ENCODE measurements around the gene PLA2G4C.

DNA sequence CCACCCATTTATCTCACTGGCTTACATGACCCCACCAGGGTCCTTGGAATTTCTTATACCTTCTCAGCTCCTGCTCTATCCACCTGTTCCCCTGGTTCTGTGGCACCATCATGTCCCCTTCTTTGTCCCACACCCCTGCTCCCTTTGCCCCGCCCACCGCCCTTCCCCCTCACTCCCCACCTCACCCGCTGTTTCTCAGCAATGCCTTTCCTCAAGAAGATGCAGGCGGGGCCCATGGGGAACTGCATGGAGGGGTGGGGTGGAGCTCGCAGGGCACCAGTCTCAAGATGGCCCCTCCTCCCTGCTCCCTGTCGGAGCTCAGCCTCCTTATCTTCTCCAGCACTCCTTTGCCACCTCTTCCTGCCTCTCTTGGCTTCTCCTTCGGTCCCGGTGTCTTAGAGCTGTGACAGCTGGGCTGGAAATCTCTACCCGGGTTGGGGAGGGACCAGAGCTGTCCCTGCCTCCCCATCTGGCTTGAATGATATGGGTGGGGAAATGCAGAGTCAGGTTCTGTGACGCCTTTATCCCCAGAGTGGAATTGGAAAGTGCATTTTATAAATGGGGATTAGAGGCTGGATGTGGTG is 66.8 kb downstream of the PLA2G4C start, which contains the start of gene CABP5:
- TF ChIP-seq POLR2AphosphoS5 (IDR thresholded peaks at IDR 0.05; ENCODE audit: low read depth) (no peak), EZH2 (IDR thresholded peaks at IDR 0.05; ENCODE audit: low read depth, unreplicated experiment) (no peak), CREB1 (CRISPR knock-in tag; IDR thresholded peaks at IDR 0.05; ENCODE audit: low read depth) (no peak), ZNF114 (CRISPR knock-in tag; IDR thresholded peaks at IDR 0.05) (no peak), JUNB (IDR thresholded peaks at IDR 0.05; ENCODE audit: unreplicated experiment) (no peak), EZH2phosphoT487 (IDR thresholded peaks at IDR 0.05; ENCODE audit: unreplicated experiment) (no peak), ZNF331 (CRISPR knock-in tag; IDR thresholded peaks at IDR 0.05; ENCODE audit: low read depth) (no peak), STAT1 (IDR thresholded peaks at IDR 0.05; ENCODE audit: unreplicated experiment) (no peak), NANOG (IDR thresholded peaks at IDR 0.05; ENCODE audit: borderline replicate concordance) (no peak)
- TF ChIP-seq, protein P1, sequence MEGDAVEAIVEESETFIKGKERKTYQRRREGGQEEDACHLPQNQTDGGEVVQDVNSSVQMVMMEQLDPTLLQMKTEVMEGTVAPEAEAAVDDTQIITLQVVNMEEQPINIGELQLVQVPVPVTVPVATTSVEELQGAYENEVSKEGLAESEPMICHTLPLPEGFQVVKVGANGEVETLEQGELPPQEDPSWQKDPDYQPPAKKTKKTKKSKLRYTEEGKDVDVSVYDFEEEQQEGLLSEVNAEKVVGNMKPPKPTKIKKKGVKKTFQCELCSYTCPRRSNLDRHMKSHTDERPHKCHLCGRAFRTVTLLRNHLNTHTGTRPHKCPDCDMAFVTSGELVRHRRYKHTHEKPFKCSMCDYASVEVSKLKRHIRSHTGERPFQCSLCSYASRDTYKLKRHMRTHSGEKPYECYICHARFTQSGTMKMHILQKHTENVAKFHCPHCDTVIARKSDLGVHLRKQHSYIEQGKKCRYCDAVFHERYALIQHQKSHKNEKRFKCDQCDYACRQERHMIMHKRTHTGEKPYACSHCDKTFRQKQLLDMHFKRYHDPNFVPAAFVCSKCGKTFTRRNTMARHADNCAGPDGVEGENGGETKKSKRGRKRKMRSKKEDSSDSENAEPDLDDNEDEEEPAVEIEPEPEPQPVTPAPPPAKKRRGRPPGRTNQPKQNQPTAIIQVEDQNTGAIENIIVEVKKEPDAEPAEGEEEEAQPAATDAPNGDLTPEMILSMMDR (conservative IDR thresholded peaks at IDR 0.05; ENCODE audit: low read depth in 2 of 2) = no peak
- TF ChIP-seq, protein P2, sequence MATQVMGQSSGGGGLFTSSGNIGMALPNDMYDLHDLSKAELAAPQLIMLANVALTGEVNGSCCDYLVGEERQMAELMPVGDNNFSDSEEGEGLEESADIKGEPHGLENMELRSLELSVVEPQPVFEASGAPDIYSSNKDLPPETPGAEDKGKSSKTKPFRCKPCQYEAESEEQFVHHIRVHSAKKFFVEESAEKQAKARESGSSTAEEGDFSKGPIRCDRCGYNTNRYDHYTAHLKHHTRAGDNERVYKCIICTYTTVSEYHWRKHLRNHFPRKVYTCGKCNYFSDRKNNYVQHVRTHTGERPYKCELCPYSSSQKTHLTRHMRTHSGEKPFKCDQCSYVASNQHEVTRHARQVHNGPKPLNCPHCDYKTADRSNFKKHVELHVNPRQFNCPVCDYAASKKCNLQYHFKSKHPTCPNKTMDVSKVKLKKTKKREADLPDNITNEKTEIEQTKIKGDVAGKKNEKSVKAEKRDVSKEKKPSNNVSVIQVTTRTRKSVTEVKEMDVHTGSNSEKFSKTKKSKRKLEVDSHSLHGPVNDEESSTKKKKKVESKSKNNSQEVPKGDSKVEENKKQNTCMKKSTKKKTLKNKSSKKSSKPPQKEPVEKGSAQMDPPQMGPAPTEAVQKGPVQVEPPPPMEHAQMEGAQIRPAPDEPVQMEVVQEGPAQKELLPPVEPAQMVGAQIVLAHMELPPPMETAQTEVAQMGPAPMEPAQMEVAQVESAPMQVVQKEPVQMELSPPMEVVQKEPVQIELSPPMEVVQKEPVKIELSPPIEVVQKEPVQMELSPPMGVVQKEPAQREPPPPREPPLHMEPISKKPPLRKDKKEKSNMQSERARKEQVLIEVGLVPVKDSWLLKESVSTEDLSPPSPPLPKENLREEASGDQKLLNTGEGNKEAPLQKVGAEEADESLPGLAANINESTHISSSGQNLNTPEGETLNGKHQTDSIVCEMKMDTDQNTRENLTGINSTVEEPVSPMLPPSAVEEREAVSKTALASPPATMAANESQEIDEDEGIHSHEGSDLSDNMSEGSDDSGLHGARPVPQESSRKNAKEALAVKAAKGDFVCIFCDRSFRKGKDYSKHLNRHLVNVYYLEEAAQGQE (IDR thresholded peaks at IDR 0.05; ENCODE audit: unreplicated experiment) = no peak
- TF ChIP-seq, protein P3, sequence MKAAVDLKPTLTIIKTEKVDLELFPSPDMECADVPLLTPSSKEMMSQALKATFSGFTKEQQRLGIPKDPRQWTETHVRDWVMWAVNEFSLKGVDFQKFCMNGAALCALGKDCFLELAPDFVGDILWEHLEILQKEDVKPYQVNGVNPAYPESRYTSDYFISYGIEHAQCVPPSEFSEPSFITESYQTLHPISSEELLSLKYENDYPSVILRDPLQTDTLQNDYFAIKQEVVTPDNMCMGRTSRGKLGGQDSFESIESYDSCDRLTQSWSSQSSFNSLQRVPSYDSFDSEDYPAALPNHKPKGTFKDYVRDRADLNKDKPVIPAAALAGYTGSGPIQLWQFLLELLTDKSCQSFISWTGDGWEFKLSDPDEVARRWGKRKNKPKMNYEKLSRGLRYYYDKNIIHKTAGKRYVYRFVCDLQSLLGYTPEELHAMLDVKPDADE (IDR thresholded peaks at IDR 0.05) = no peak
- TF ChIP-seq, protein P4, sequence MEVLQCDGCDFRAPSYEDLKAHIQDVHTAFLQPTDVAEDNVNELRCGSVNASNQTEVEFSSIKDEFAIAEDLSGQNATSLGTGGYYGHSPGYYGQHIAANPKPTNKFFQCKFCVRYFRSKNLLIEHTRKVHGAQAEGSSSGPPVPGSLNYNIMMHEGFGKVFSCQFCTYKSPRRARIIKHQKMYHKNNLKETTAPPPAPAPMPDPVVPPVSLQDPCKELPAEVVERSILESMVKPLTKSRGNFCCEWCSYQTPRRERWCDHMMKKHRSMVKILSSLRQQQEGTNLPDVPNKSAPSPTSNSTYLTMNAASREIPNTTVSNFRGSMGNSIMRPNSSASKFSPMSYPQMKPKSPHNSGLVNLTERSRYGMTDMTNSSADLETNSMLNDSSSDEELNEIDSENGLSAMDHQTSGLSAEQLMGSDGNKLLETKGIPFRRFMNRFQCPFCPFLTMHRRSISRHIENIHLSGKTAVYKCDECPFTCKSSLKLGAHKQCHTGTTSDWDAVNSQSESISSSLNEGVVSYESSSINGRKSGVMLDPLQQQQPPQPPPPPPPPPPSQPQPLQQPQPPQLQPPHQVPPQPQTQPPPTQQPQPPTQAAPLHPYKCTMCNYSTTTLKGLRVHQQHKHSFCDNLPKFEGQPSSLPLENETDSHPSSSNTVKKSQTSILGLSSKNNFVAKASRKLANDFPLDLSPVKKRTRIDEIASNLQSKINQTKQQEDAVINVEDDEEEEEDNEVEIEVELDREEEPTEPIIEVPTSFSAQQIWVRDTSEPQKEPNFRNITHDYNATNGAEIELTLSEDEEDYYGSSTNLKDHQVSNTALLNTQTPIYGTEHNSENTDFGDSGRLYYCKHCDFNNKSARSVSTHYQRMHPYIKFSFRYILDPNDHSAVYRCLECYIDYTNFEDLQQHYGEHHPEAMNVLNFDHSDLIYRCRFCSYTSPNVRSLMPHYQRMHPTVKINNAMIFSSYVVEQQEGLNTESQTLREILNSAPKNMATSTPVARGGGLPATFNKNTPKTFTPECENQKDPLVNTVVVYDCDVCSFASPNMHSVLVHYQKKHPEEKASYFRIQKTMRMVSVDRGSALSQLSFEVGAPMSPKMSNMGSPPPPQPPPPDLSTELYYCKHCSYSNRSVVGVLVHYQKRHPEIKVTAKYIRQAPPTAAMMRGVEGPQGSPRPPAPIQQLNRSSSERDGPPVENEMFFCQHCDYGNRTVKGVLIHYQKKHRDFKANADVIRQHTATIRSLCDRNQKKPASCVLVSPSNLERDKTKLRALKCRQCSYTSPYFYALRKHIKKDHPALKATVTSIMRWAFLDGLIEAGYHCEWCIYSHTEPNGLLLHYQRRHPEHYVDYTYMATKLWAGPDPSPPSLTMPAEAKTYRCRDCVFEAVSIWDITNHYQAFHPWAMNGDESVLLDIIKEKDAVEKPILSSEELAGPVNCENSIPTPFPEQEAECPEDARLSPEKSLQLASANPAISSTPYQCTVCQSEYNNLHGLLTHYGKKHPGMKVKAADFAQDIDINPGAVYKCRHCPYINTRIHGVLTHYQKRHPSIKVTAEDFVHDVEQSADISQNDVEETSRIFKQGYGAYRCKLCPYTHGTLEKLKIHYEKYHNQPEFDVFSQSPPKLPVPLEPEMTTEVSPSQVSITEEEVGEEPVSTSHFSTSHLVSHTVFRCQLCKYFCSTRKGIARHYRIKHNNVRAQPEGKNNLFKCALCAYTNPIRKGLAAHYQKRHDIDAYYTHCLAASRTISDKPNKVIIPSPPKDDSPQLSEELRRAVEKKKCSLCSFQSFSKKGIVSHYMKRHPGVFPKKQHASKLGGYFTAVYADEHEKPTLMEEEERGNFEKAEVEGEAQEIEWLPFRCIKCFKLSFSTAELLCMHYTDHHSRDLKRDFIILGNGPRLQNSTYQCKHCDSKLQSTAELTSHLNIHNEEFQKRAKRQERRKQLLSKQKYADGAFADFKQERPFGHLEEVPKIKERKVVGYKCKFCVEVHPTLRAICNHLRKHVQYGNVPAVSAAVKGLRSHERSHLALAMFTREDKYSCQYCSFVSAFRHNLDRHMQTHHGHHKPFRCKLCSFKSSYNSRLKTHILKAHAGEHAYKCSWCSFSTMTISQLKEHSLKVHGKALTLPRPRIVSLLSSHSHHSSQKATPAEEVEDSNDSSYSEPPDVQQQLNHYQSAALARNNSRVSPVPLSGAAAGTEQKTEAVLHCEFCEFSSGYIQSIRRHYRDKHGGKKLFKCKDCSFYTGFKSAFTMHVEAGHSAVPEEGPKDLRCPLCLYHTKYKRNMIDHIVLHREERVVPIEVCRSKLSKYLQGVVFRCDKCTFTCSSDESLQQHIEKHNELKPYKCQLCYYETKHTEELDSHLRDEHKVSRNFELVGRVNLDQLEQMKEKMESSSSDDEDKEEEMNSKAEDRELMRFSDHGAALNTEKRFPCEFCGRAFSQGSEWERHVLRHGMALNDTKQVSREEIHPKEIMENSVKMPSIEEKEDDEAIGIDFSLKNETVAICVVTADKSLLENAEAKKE (CRISPR knock-in tag; IDR thresholded peaks at IDR 0.05) = no peak

All from GM23338 (cell line).